ENCODE measurements around the gene KIF19. TPM values are rescaled to one million over a fixed set of nuclear protein-coding genes. Genes with fewer than 3 reads are reported as not detected.

KIF19 gene, protein sequence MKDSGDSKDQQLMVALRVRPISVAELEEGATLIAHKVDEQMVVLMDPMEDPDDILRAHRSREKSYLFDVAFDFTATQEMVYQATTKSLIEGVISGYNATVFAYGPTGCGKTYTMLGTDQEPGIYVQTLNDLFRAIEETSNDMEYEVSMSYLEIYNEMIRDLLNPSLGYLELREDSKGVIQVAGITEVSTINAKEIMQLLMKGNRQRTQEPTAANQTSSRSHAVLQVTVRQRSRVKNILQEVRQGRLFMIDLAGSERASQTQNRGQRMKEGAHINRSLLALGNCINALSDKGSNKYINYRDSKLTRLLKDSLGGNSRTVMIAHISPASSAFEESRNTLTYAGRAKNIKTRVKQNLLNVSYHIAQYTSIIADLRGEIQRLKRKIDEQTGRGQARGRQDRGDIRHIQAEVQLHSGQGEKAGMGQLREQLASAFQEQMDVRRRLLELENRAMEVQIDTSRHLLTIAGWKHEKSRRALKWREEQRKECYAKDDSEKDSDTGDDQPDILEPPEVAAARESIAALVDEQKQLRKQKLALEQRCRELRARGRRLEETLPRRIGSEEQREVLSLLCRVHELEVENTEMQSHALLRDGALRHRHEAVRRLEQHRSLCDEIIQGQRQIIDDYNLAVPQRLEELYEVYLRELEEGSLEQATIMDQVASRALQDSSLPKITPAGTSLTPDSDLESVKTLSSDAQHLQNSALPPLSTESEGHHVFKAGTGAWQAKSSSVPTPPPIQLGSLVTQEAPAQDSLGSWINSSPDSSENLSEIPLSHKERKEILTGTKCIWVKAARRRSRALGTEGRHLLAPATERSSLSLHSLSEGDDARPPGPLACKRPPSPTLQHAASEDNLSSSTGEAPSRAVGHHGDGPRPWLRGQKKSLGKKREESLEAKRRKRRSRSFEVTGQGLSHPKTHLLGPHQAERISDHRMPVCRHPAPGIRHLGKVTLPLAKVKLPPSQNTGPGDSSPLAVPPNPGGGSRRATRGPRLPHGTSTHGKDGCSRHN
- total RNA-seq: 0.22 and 0.27 TPM in 2 replicates

DNA sequence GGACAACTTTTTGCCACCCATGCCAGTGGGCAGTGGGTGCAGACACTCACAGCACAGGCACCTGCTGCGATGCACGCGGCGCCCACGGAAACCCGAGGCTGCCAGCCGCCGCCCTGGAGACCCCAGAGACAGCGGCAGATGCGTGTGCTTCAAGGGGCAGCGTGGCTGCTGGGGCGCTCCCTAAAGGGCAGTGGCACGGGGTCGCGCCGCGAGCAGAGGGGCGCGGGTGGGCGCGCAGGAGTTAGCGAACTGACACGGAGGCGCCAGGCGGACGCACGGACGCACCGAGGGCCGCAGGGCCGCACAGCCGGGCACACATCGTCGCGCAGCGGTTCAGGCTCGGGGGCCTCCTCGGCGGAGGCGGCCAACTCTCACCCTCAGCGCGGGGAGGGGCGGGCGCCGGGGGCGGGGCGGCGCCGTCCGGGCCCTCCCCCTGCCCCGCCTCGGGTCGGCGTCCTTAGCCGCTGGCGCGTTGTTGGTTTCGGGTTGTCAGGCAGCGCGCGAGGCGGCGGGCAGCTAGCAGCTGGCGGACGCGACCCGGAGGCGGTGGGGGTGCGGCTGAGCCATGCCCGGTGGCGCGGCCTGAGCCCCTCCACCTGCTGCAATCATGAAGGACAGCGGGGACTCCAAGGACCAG lies at the start of gene KIF19:
KIF19 (plus strand) TSS at position 484 of the 637 bp plus-strand sequence; CDS start at position 608, 124 bp downstream.
- intact Hi-C loops (cut with micrococcal nuclease): no loop called here

DNA sequence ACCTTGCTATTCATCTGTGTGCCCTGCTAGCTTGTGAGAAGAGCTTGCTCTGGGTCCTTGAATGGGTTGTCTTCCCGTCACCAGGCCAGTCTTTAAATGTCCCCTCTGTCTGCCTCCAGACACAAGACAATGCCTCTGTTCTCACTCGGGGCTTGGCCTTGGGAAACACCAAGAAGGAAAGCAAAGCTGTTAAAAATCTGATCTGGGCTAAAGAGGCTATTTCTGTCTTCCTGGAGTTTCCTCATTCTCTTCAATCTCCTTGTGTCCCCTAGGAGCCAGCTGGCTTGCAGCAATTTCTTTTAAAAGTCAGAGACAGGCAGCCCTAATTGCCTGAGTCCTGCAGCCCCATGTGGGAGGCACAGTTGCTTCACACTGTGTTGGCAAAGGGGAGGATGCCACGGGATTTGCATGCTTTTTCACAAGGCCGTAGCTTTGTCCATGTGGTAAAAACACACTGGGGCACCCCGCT lies 49.5 kb upstream of the KIF19 start:
- intact Hi-C loops (cut with micrococcal nuclease): no loop called here

DNA sequence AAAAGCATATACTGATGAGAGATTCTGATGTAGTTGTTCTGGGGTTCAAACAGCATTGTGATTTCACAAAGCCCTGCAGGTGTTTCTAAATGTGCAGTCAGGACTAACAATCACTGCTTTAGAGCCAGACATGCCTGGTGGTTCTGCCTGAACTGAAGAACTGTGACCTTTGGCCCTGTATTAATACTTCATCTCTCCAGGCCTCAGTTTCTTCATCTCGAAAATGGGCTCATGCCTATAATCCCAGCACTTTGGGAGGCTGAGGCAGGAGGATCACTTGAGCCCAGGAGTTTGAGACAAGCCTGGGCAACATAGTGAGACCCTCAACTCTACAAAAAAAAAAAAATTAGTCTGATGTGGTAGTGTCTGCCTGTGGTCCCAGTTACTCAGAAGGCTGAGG lies 48.1 kb upstream of the KIF19 start:
- intact Hi-C loops (cut with micrococcal nuclease): no loop called here

DNA sequence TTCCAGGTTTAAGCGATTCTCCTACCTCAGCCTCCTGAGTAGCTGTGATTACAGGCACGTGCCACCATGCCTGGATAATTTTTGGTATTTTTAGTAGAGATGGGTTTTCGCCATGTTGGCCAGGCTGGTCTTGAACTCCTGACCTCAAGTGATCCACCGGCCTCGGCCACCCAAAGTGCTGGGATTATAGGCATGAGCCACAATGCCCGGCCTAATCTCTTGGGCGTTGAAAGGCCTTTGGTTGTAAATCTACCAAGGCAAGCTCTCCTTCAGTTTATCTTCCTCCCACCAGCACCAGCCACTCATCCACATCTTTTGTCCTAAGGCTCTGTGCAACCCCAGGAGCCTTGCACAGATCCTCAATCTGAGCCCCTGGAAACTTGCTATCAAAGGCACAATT lies 46.4 kb upstream of the KIF19 start:
- intact Hi-C loops (cut with micrococcal nuclease): loop anchor here (1.0 to 5.0 kb wide), 2 partner anchors 66 to 463 kb away; partner anchors contain the start of gene TTYH2

DNA sequence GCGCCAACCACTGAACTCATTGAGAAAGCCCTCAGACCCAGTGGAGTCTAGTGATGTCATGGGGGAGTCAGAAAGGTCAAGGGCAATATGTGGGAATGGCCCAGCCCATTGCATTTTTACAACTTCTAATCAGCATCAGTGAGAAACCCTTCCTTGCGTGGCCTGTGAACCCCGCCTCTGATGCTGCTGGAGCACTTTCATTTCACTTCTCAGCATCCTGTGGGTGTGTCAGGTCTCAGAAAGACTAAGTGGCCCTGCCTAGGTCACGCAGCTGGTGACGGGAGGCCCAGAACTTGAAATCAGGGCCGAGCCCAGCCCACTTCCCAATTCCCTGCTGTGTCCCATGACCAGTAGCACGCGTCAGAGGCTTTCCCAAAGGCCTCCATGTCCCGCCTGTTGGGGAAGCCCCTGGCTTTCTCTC lies 45.9 kb upstream of the KIF19 start:
- intact Hi-C loops (cut with micrococcal nuclease): loop anchor here (1.0 to 5.0 kb wide), 2 partner anchors 67 to 462 kb away; partner anchors contain the start of gene TTYH2

DNA sequence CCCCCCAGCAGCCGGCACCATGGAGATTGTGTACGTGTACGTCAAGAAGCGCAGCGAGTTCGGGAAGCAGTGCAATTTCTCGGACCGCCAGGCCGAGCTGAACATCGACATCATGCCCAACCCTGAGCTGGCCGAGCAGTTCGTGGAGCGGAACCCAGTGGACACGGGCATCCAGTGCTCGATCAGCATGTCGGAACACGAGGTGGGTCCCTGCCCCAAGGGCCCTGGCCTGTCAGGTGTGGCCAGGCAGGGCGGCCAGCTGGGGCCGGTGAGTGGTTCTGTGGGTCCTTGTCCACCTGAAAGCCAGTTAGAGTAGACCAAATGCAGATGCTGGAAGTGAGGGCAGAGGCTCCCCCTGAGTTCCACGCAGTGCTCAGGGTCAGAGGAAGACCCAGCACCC lies 44.2 kb upstream of the KIF19 start:
- intact Hi-C loops (cut with micrococcal nuclease): loop anchor here (2.0 to 5.0 kb wide), 2 partner anchors 79 to 461 kb away; partner anchors contain the start of gene RPL38

DNA sequence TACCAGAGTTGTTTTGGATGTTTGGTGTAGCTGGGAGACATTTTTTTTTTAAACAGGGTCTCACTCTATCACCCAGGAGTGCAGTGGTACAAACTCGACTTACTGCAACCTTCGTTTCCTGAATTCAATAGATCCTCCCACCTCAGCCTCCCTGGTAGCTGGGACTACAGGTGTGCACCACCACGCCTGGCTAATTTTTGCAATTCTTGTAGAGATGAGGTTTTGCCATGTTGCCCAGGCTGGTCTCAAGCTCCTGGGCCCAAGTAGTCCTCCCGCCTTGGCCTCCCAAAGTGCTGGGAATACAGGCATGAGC lies 43.8 kb upstream of the KIF19 start:
- intact Hi-C loops (cut with micrococcal nuclease): loop anchor here (2.0 to 5.0 kb wide), 2 partner anchors 79 to 460 kb away; partner anchors contain the start of gene RPL38

DNA sequence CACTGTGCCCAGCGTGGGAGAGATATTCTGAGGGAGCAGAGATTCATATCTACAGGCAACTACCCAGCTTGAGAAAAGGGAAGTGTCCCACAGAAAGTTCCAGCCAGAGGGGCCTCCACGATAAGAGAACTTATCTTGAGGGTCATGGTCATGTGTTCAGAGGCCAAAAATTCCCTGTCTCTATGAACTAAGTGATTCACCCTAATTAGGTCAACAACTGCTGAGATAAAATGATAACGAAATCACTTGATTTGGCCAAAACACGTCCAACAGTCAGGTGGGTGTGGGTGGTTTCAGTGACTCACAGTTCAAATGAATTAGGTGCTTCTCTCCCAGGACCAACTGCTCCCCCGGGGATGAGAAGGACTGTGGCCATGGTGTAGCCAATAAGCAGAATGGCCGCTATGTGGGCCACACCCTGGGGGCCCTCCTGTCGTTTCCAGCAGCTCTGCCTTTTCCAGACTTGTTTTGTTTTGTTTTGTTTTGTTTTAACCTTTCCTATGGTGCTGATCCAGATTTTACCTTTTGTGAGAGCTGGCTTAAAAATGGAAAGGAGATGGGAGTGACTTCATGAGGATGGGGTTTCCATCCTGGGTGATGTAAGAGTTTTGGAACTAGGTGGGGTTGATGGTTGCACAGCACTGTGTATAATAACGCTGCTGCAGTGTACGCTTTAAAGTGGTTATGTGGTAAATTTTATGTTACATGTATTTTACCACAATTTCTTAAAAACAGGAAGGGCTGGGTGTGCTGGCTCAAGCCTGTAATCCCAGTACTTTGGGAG lies 43.2 kb upstream of the KIF19 start:
- intact Hi-C loops (cut with micrococcal nuclease): loop anchor here (2.0 to 5.0 kb wide), 2 partner anchors 80 to 460 kb away; partner anchors contain the start of gene RPL38

DNA sequence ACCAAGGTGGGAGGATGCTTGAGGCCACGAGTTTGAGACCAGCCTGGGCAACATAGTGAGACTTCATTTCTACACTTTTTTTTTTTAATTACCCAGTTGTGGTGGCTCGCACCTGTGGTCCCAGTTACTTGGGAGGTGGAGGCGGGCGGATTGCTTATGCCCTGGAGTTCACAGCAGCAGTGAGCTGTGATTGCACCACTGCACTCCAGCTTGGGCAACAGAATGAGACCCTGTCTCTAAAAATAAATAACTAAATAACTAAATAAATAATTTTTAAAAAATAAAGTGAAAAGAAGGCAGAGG lies 42.7 kb upstream of the KIF19 start:
- intact Hi-C loops (cut with micrococcal nuclease): loop anchor here (2.0 to 5.0 kb wide), 2 partner anchors 81 to 459 kb away; partner anchors contain the start of gene RPL38

DNA sequence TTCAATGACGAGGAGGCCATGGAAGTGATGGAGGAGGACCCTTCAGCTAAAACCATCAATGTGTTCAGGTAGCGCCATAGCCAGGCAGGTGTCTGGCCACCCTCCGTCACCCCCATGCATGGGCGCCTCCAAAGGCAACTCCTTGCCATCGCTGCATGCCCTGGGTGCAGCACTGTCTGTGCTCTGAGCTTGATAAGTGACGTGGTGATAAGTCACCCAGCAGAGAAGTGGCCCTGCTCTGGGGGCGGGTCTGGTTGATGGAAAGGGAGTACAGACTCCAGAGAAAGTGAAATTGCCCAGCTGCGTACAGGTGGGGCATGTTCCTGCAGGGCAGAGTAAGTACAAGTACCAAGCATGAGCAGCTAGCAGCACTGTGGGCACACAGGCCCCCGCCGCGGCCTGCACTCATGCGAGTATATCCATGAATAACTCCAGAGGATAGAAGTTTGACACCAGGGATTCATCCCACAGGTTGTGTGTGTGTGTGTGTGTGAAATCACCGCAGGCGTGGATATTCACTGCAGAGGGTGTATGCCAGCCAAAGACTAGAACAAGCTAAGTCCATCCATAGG lies 38.9 kb upstream of the KIF19 start:
- intact Hi-C loops (cut with micrococcal nuclease): no loop called here

DNA sequence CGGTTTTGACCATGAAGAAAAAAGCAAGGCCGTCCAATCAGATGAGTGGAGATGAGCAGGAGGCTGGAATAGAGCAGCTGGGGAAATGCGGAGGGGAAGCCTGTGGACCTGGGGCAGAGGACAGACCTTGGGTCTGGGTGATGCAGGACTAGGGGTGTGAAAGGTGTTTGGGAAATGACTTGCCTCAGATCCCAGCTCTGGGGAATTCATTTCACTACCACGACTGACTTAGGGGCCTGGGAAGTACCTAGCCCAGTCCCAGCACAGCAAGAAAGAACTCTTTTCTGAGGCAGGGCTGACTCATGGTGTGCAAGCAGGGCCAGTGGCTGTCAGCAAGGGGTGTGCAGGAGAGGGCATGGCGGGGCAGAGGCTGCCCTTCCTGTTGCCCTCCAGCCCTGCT lies 37.2 kb upstream of the KIF19 start:
- intact Hi-C loops (cut with micrococcal nuclease): no loop called here

DNA sequence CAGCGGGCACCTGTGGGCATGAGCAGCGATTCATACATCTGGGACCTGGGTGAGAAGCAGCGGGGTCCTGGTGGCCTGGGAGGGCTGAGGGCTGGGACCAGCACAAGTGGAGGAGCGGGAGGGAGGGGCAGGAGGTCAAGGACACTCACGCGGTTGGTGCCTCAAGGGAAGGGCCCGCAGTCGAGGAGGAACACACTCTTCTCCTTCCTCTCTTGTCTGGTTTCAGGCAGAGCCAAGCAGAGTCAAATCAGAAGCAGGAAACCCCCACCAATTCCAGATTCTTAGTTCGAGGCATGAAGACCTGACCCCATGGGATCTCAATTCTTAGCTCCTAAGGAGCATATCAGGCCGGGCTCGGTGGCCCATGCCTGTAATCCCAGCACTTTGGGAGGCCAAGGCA lies 36.3 kb upstream of the KIF19 start:
- intact Hi-C loops (cut with micrococcal nuclease): no loop called here

DNA sequence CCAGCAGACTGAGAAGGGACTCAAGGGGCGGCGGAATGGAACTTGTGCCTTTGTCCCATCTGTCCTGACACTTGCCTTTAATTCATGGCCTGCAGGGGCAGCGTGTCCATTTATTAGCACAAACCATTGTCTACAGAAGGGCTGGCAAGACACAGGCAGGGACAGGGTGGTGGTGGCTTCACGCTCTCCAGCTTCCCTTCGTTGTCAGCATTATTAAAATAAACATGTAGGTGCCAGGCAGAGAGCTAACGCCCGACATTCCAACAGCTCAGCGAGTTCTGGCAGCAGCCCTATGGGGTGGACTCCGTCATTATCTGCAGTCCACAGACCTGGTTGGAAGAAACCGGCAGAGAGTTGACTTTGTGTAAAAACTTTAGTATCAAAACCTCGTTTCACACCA lies 35.7 kb upstream of the KIF19 start:
- intact Hi-C loops (cut with micrococcal nuclease): no loop called here

DNA sequence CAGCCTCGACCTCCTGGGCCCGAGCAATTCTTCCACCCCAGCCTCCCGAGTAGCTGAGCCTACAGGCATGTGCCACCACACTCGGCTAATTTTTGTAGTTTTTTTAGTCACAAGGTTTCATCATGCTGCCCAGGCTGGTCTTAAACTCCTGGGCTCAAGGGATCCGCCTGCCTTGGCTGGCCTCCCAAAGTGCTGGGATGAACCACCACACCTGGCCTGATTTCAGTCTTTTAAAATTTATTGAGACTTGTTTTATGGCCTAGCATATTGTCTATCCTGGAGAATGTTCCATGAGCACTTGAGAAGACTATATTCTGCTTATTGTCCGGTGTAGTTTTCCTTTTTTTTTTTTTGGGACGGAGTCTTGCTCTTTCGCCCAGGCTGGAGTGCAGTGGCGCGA lies 33.5 kb upstream of the KIF19 start:
- intact Hi-C loops (cut with micrococcal nuclease): loop anchor here (1.0 kb wide), 1 partner anchor 39 kb away; no protein-coding TSS in a partner anchor

DNA sequence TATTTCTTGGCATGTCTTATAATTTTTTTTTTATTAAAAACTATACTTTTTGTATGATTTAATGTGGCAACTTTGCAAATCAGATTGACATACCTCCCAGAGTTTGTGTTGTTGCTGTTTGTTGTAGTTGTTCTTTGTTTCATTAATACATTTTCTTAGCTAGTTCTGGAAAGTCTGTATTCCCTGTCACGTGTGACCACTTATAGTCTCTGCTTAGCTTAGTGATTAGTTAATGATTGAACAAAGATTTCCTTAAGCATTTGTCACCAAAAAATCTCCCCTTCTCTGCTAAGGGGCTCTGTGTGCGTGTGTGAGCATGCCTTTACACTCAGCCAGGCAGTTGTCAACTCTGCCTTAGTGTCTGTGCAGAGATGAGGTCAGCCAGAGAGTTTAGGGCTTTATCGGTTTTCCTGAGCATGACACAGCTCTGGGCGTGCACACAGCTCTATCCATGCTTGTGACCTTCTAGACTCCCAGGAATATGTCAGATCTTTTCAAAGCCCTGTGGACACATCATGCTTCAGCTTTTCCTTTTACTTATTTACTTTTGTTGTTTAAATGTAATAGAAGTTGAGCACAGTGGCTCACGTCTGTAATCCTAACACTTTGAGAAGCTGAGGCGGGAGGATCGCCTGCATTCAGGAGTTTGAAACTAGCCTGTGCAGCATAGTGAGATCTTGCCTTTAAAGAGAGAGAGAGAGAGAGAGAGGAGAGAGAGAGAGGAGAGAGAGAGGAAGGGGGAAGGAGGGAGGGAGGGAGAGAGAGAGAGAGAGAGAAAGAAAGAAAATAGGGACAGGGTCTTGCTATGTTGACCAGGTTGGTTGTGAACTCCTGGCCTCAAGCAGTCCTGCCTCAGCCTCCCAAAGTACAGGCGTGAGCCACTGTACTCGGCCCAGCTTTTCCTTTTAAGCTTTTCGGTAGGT lies 30.1 kb upstream of the KIF19 start:
- intact Hi-C loops (cut with micrococcal nuclease): loop anchor here (1.0 kb wide), 1 partner anchor 86 kb away; no protein-coding TSS in a partner anchor

DNA sequence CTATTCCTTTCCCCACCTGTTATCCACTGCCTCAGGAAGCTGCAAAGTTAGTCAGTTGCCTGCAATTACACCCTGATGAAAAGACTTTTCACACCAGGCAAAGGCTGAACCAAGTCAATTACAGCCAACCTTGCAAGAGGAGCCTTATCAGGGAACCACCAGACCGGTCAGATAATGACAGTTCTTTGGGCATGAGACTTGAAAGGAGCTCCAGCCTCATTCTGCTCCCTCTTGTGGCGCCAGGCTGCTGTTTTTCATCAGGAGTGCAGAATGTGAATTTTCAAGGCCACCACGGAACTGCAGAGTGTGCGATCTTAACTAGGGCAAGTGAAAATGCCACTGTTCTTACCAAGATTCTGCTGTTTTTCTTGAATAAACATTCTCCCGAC lies 29.5 kb upstream of the KIF19 start:
- intact Hi-C loops (cut with micrococcal nuclease): loop anchor here (1.0 kb wide), 1 partner anchor 86 kb away; no protein-coding TSS in a partner anchor

DNA sequence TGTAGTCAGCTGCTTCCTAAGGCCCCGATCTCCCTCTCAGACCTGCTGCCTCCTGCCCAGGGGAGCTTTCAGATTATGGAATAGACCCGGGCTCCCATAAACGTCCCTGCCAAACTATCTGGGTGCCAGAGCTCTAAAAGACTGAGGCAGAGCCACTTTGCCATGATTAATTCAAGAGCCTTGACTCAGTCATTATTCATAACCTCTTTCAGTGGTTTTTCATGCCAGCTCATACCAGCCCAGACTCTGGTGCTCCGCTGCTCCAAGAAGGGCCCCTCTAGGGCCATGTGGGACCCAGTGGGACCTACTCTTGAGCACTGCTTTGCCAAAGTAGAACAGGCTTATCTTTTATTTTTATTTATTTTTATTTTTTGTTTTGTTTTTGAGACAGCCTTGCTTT lies 28.1 kb upstream of the KIF19 start:
- intact Hi-C loops (cut with micrococcal nuclease): no loop called here

DNA sequence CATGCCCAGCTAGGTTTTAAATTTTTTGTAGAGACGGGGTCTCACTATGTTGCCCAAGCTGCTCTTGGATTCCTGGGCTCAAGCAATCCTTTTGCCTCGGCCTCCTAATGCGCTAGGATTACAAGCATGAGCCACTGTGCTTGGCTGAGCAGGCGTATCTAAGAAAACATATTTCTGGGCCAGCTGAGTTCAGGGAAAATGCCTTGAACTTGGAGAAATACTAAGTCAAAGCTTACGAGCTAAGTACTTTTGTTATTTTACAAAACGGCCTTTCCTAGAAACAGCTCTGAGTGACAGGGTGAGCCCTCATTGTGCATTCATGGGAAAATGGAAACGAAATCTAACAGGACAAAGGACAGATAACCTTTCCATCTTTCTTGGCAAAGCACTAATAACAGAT lies 27.2 kb upstream of the KIF19 start:
- intact Hi-C loops (cut with micrococcal nuclease): no loop called here
